Thoracic aorta (tissue), 2 donors: ENCODE results near the gene DUSP14. TPM values are rescaled to one million over a fixed set of nuclear protein-coding genes. Genes with fewer than 3 reads are reported as not detected.

Experiments
- ATAC-seq: fragments of 150-250 bp; one replicate; pipeline ENCODE4 v1.8.0; 2017; ENCODE audit warnings: low read depth; ENCODE audit not compliant: insufficient number of reproducible peaks, low FRiP score
- DNase-seq: peaks from one replicate; pipeline ENCODE4 v3.0.0-alpha.2; 2020; ENCODE audit warnings: low spot score
- H3K27ac ChIP-seq, 2 donors: fragments of 200-600 bp; sonication (generic); 1 replicate in 1 of 2; 2 replicates in 1 of 2; pipeline ENCODE4 v1.5.1; 2016; ENCODE audit warnings: mild to moderate bottlenecking in 2 of 2, moderate library complexity in 2 of 2
- H3K27me3 ChIP-seq: fragments of 200-600 bp; sonication (generic); replicated peaks from 2 replicates; pipeline ENCODE4 v1.6.0; 2016; ENCODE audit warnings: mild to moderate bottlenecking; ENCODE audit not compliant: insufficient read depth
- H3K36me3 ChIP-seq: fragments of 200-600 bp; sonication (generic); one replicate; pipeline ENCODE4 v1.5.1; 2016
- H3K4me1 ChIP-seq, 2 donors: fragments of 200-600 bp; sonication (generic); 1 replicate in 1 of 2; 2 replicates in 1 of 2; pipeline versions ENCODE4 v1.5.1 to v1.6.0; 2016; ENCODE audit warnings: low read depth in 2 of 2, mild to moderate bottlenecking in 1 of 2; ENCODE audit not compliant: control insufficient read depth in 1 of 2
- H3K4me3 ChIP-seq: fragments of 200-600 bp; sonication (generic); 2 replicates; pipeline ENCODE4 v1.5.1; 2016; ENCODE audit warnings: mild to moderate bottlenecking
- H3K9me3 ChIP-seq: fragments of 200-600 bp; sonication (generic); 2 replicates; pipeline ENCODE4 v1.5.1; 2016
- CTCF ChIP-seq: fragments of 200-600 bp; sonication (generic); IDR thresholded peaks from one replicate; pipeline ENCODE4 v1.5.1; 2019; ENCODE audit warnings: antibody characterized with exemption
- total RNA-seq, 2 donors: library from RNA; depleted of rRNA; stranded (reverse); fragments of >200 nt; gene quantifications; one replicate each; pipeline versions ENCODE4 v1.1.0 to v1.2.3, GENCODE V29; 2016

Gene DUSP14
- total RNA-seq, 2 donors from 2014 or later: 18.1 to 22.2 TPM

- ATAC-seq (no peak), DNase-seq (no peak)
- H3K4me3 ChIP-seq: no peak overlapping the region
- no peak for TF ChIP-seq CTCF
- H3K36me3 ChIP-seq: peaks cover 44% of the 10 kb centered on the region
- no peaks in the 10 kb centered on the region for H3K4me1 ChIP-seq
- H3K9me3 ChIP-seq: no peaks in the 10 kb centered on the region
- no peaks in the 10 kb centered on the region for H3K27me3 ChIP-seq
- H3K27ac ChIP-seq: no peak overlapping the region
Measured at GRCh38 chr17:37517881-37518280, 28.2 kb downstream of the DUSP14 start.

GRCh38 chr17:37518826-37519225 is 29.1 kb downstream of the DUSP14 start:
- DNase-seq: no peak
- H3K4me3 ChIP-seq: no peak overlapping the region
- no peak overlapping the region for H3K27ac ChIP-seq
- no peak for ATAC-seq
- no peaks in the 10 kb centered on the region for H3K4me1 ChIP-seq
- no peak for TF ChIP-seq CTCF
- peaks cover 44% of the 10 kb centered on the region for H3K36me3 ChIP-seq
- H3K9me3 ChIP-seq: no peaks in the 10 kb centered on the region
- no peaks in the 10 kb centered on the region for H3K27me3 ChIP-seq

GRCh38 chr17:37519251-37519985 is 29.7 kb downstream of the DUSP14 start:
- no peak for TF ChIP-seq CTCF
- no peak for DNase-seq
- no peak overlapping the region for H3K27ac ChIP-seq
- H3K4me3 ChIP-seq: no peak overlapping the region
- no peaks in the 10 kb centered on the region for H3K27me3 ChIP-seq
- peaks cover 43% of the 10 kb centered on the region for H3K36me3 ChIP-seq
- H3K4me1 ChIP-seq: no peaks in the 10 kb centered on the region
- H3K9me3 ChIP-seq: no peaks in the 10 kb centered on the region
- no peak for ATAC-seq

- Histone ChIP-seq H3K4me3 (no peak overlapping the region), H3K27me3 (no peaks in the 10 kb centered on the region), H3K36me3 (peaks cover 39% of the 10 kb centered on the region), H3K4me1 (no peaks in the 10 kb centered on the region), H3K27ac (no peak overlapping the region), H3K9me3 (no peaks in the 10 kb centered on the region)
- DNase-seq (no peak), ATAC-seq (no peak)
- no peak for TF ChIP-seq CTCF
Measured at GRCh38 chr17:37520174-37520573, 30.5 kb downstream of the DUSP14 start.

GRCh38 chr17:37521821-37522220 is 32.1 kb downstream of the DUSP14 start:
- no peak for TF ChIP-seq CTCF
- H3K36me3 ChIP-seq: peaks cover 31% of the 10 kb centered on the region
- ATAC-seq (no peak), DNase-seq (no peak)
- H3K4me3 ChIP-seq: no peak overlapping the region
- H3K4me1 ChIP-seq: no peaks in the 10 kb centered on the region
- no peaks in the 10 kb centered on the region for H3K9me3 ChIP-seq
- no peak overlapping the region for H3K27ac ChIP-seq
- no peaks in the 10 kb centered on the region for H3K27me3 ChIP-seq
